Vagina (tissue), 2 donors: ENCODE data around the gene ZBTB38.

Source experiments
- CTCF ChIP-seq, 3 experiments: fragments of 450-650 bp in 2 of 3; fragments of 200-600 bp in 1 of 3; sonication (generic) in 1 of 3; IDR thresholded peaks; one replicate each; pipeline ENCODE4 v1.5.1; 2017 to 2019; ENCODE audit warnings: antibody characterized with exemption in 3 of 3, mild to moderate bottlenecking in 2 of 3, moderate library complexity in 2 of 3
- POLR2A ChIP-seq, 2 donors: fragments of 450-650 bp; IDR thresholded peaks; one replicate each; pipeline ENCODE4 v1.6.1; 2017; ENCODE audit warnings: antibody characterized with exemption in 2 of 2, mild to moderate bottlenecking in 2 of 2, moderate library complexity in 2 of 2
- POLR2AphosphoS5 ChIP-seq, 2 donors: sonication (generic); formaldehyde crosslinking; IDR thresholded peaks; one replicate each; pipeline ENCODE4 v1.9.0; 2017; ENCODE audit warnings: antibody characterized with exemption in 2 of 2, mild to moderate bottlenecking in 2 of 2, low read depth in 1 of 2; ENCODE audit not compliant: insufficient read depth in 1 of 2

- no peak for TF ChIP-seq CTCF (IDR thresholded peaks at IDR 0.05)
- no peak for TF ChIP-seq POLR2AphosphoS5 (IDR thresholded peaks at IDR 0.05; ENCODE audit: insufficient read depth in 1 of 2, low read depth in 1 of 2)
- no peak for TF ChIP-seq POLR2A (IDR thresholded peaks at IDR 0.05)
These were observed 17.8 kb downstream of the ZBTB38 start for GRCh38 chr3:141386126-141386488.
